ENCODE measurements around the gene CLGN. TPM values are rescaled to one million over a fixed set of nuclear protein-coding genes. Genes with fewer than 3 reads are reported as not detected.

The CLGN gene
- total and polyA plus RNA-seq, 2 of the 13 experiments (the other 11 are each of a cell fraction or from before 2014, with no cell fraction given), result 7.2 to 17.0 TPM

- TF ChIP-seq SKIL (CRISPR knock-in tag; IDR thresholded peaks at IDR 0.05; ENCODE audit: borderline replicate concordance), result peak; percentile 35; the same call in 1 of the 2 replicates
- TF ChIP-seq ZNF800 (CRISPR knock-in tag; IDR thresholded peaks at IDR 0.05), result peak; percentile 78
- no peak for TF ChIP-seq ZNF253 (CRISPR knock-in tag; IDR thresholded peaks at IDR 0.05; ENCODE audit: borderline replicate concordance)
- TF ChIP-seq PRDM10 (CRISPR knock-in tag; IDR thresholded peaks at IDR 0.05; ENCODE audit: low read depth), result 0 out of 2 replicates have a peak, but pooled peaks have one; percentile 22
- TF ChIP-seq ATF1 (CRISPR knock-in tag; IDR thresholded peaks at IDR 0.05), result no peak
- TF ChIP-seq EEA1 (CRISPR knock-in tag; IDR thresholded peaks at IDR 0.05; ENCODE audit: borderline replicate concordance), result peak; percentile 48
- TF ChIP-seq ZNF407 (CRISPR knock-in tag; IDR thresholded peaks at IDR 0.05; ENCODE audit: not compliant biosample characterization), result no peak
- TF ChIP-seq CBX5 (CRISPR knock-in tag; IDR thresholded peaks at IDR 0.05; ENCODE audit: borderline replicate concordance), result no peak; the same call in 1 of the 2 replicates
- no peak for TF ChIP-seq TBP (CRISPR knock-in tag; IDR thresholded peaks at IDR 0.05)
- no peak for TF ChIP-seq REXO4 (CRISPR knock-in tag; IDR thresholded peaks at IDR 0.05; ENCODE audit: borderline replicate concordance)
- 0 out of 2 replicates have a peak, but pooled peaks have one; percentile 28 for TF ChIP-seq RXRB (CRISPR knock-in tag; IDR thresholded peaks at IDR 0.05; ENCODE audit: borderline replicate concordance)
Measured at GRCh38 chr4:140427106-140427918, at the start of gene CLGN (continued).
